ENCODE measurements around the gene MEGF6.

The MEGF6 gene

GRCh38 chr1:3468236-3469103 lies 142.8 kb downstream of the MEGF6 start:
- WGBS = 91% methylated on average over 33 of the region's 34 CpGs
- no peak overlapping the region for H3K18ac ChIP-seq (ENCODE audit: low read depth in 1 of 2, low read length in 2 of 2)
- no peak overlapping the region for H3K14ac ChIP-seq (ENCODE audit: low read length in 2 of 2)
- no peak overlapping the region for H3K4me3 ChIP-seq (ENCODE audit: insufficient read depth in 1 of 2, low read depth in 1 of 2, low read length in 2 of 2)
- no peak overlapping the region for H2BK5ac ChIP-seq (ENCODE audit: low read depth, low read length, poor library complexity, severe bottlenecking)
- peak overlapping the region; percentile 14 for H4K91ac ChIP-seq (ENCODE audit: low read length)
- H3K9me3 ChIP-seq (ENCODE audit: control insufficient read depth, low read length) = no peaks in the 10 kb centered on the region
- H2BK15ac ChIP-seq (ENCODE audit: low read depth, poor library complexity, severe bottlenecking) = no peak overlapping the region
- H3K9ac ChIP-seq (ENCODE audit: low read length) = no peak overlapping the region
- H3K27ac ChIP-seq (ENCODE audit: low read length, poor library complexity, severe bottlenecking) = no peak overlapping the region
- H2AK5ac ChIP-seq (ENCODE audit: low read length, severe bottlenecking) = no peak overlapping the region
- H2BK120ac ChIP-seq (ENCODE audit: low read depth, low read length) = no peak overlapping the region
- DNase-seq = no peak
- H2BK12ac ChIP-seq (ENCODE audit: low read length in 2 of 2) = peak overlapping the region in 1 of 2 experiments; percentile 18
- peaks cover 42% of the 10 kb centered on the region for H3K4me1 ChIP-seq (ENCODE audit: control insufficient read depth, insufficient read depth, low read depth, low read length)
- no peak overlapping the region for H3K4ac ChIP-seq (ENCODE audit: low read depth in 1 of 2, low read length in 2 of 2)
- H2AFZ ChIP-seq (ENCODE audit: low read depth, low read length) = no peak overlapping the region
- no peaks in the 10 kb centered on the region for H3K79me1 ChIP-seq (replicated peaks; ENCODE audit: low read length, poor library complexity, severe bottlenecking)
- H3K23ac ChIP-seq (ENCODE audit: low read length in 2 of 2) = no peak overlapping the region
- H3K27me3 ChIP-seq (ENCODE audit: control insufficient read depth in 1 of 2, insufficient read depth in 1 of 2, low read length in 2 of 2) = peaks cover 0 to 61% of the 10 kb centered on the region in 2 experiments
- H3K4me2 ChIP-seq (ENCODE audit: low read length, poor library complexity, severe bottlenecking) = no peak overlapping the region
- H3K36me3 ChIP-seq (ENCODE audit: control insufficient read depth in 1 of 2, insufficient read depth in 2 of 2, low read depth in 1 of 2, low read length in 2 of 2) = no peaks in the 10 kb centered on the region
- no peak overlapping the region for H4K8ac ChIP-seq (ENCODE audit: low read length)

GRCh38 chr1:3467096-3468036 lies 143.9 kb downstream of the MEGF6 start:
- no peak overlapping the region for H3K14ac ChIP-seq (ENCODE audit: low read length in 2 of 2)
- H3K9me3 ChIP-seq (ENCODE audit: control insufficient read depth, low read length) = no peaks in the 10 kb centered on the region
- DNase-seq = no peak
- no peak overlapping the region for H4K91ac ChIP-seq (ENCODE audit: low read length)
- no peak overlapping the region for H3K4me2 ChIP-seq (ENCODE audit: low read length, poor library complexity, severe bottlenecking)
- no peak overlapping the region for H2AFZ ChIP-seq (ENCODE audit: low read depth, low read length)
- no peak overlapping the region for H2BK5ac ChIP-seq (ENCODE audit: low read depth, low read length, poor library complexity, severe bottlenecking)
- H3K27me3 ChIP-seq (ENCODE audit: control insufficient read depth in 1 of 2, insufficient read depth in 1 of 2, low read length in 2 of 2) = peaks cover 0 to 69% of the 10 kb centered on the region in 2 experiments
- no peak overlapping the region for H3K23ac ChIP-seq (ENCODE audit: low read length in 2 of 2)
- H3K79me1 ChIP-seq (replicated peaks; ENCODE audit: low read length, poor library complexity, severe bottlenecking) = no peaks in the 10 kb centered on the region
- 91% methylated on average over 31 of the region's 35 CpGs for WGBS
- H3K4ac ChIP-seq (ENCODE audit: low read depth in 1 of 2, low read length in 2 of 2) = no peak overlapping the region
- H2BK120ac ChIP-seq (ENCODE audit: low read depth, low read length) = no peak overlapping the region
- no peak overlapping the region for H4K8ac ChIP-seq (ENCODE audit: low read length)
- no peak overlapping the region for H2BK12ac ChIP-seq (ENCODE audit: low read length in 2 of 2)
- peaks cover 34% of the 10 kb centered on the region for H3K4me1 ChIP-seq (ENCODE audit: control insufficient read depth, insufficient read depth, low read depth, low read length)
- no peaks in the 10 kb centered on the region for H3K36me3 ChIP-seq (ENCODE audit: control insufficient read depth in 1 of 2, insufficient read depth in 2 of 2, low read depth in 1 of 2, low read length in 2 of 2)
- H3K27ac ChIP-seq (ENCODE audit: low read length, poor library complexity, severe bottlenecking) = no peak overlapping the region
- H3K4me3 ChIP-seq (ENCODE audit: insufficient read depth in 1 of 2, low read depth in 1 of 2, low read length in 2 of 2) = no peak overlapping the region
- H2BK15ac ChIP-seq (ENCODE audit: low read depth, poor library complexity, severe bottlenecking) = peak overlapping the region; percentile 26
- no peak overlapping the region for H3K9ac ChIP-seq (ENCODE audit: low read length)
- no peak overlapping the region for H3K18ac ChIP-seq (ENCODE audit: low read depth in 1 of 2, low read length in 2 of 2)
- H2AK5ac ChIP-seq (ENCODE audit: low read length, severe bottlenecking) = no peak overlapping the region

GRCh38 chr1:3466366-3467075 lies 144.8 kb downstream of the MEGF6 start:
- no peak overlapping the region for H4K91ac ChIP-seq (ENCODE audit: low read length)
- no peak overlapping the region for H2BK5ac ChIP-seq (ENCODE audit: low read depth, low read length, poor library complexity, severe bottlenecking)
- H3K18ac ChIP-seq (ENCODE audit: low read depth in 1 of 2, low read length in 2 of 2) = no peak overlapping the region
- H3K4me3 ChIP-seq (ENCODE audit: insufficient read depth in 1 of 2, low read depth in 1 of 2, low read length in 2 of 2) = no peak overlapping the region
- no peak overlapping the region for H3K4ac ChIP-seq (ENCODE audit: low read depth in 1 of 2, low read length in 2 of 2)
- H4K8ac ChIP-seq (ENCODE audit: low read length) = no peak overlapping the region
- no peak overlapping the region for H2BK12ac ChIP-seq (ENCODE audit: low read length in 2 of 2)
- peaks cover 29% of the 10 kb centered on the region for H3K4me1 ChIP-seq (ENCODE audit: control insufficient read depth, insufficient read depth, low read depth, low read length)
- H2AK5ac ChIP-seq (ENCODE audit: low read length, severe bottlenecking) = no peak overlapping the region
- no peak overlapping the region for H3K9ac ChIP-seq (ENCODE audit: low read length)
- no peaks in the 10 kb centered on the region for H3K36me3 ChIP-seq (ENCODE audit: control insufficient read depth in 1 of 2, insufficient read depth in 2 of 2, low read depth in 1 of 2, low read length in 2 of 2)
- H3K4me2 ChIP-seq (ENCODE audit: low read length, poor library complexity, severe bottlenecking) = no peak overlapping the region
- peak overlapping the region; percentile 26 for H2BK15ac ChIP-seq (ENCODE audit: low read depth, poor library complexity, severe bottlenecking)
- H3K27ac ChIP-seq (ENCODE audit: low read length, poor library complexity, severe bottlenecking) = no peak overlapping the region
- H3K9me3 ChIP-seq (ENCODE audit: control insufficient read depth, low read length) = no peaks in the 10 kb centered on the region
- H3K14ac ChIP-seq (ENCODE audit: low read length in 2 of 2) = no peak overlapping the region
- no peak overlapping the region for H3K23ac ChIP-seq (ENCODE audit: low read length in 2 of 2)
- no peaks in the 10 kb centered on the region for H3K79me1 ChIP-seq (replicated peaks; ENCODE audit: low read length, poor library complexity, severe bottlenecking)
- H2BK120ac ChIP-seq (ENCODE audit: low read depth, low read length) = no peak overlapping the region
- WGBS = 95% methylated on average over 16 of the region's 16 CpGs
- H3K27me3 ChIP-seq (ENCODE audit: control insufficient read depth in 1 of 2, insufficient read depth in 1 of 2, low read length in 2 of 2) = peaks cover 0 to 69% of the 10 kb centered on the region in 2 experiments
- H2AFZ ChIP-seq (ENCODE audit: low read depth, low read length) = no peak overlapping the region
- DNase-seq = no peak
